K562 (cell line): ENCODE measurements around the gene PSMA6. TPM values are rescaled to one million over a fixed set of nuclear protein-coding genes. Genes with fewer than 3 reads are reported as not detected.
A peak's percentile ranks its signal among the peaks of the same experiment; 100 is the strongest.

Experiments used
- ARID4B ChIP-seq: sonication (generic); formaldehyde crosslinking; IDR thresholded peaks from 2 replicates; pipeline ENCODE4 v1.8.0; 2022; ENCODE audit warnings: mild to moderate bottlenecking, missing genetic modification reagents
- CBFA2T2 ChIP-seq: fragments of 450-650 bp; conservative IDR thresholded peaks from 2 replicates; pipeline ENCODE4 v1.6.1; 2017; ENCODE audit warnings: mild to moderate bottlenecking
- CREB5 ChIP-seq: fragments of 250-450 bp; sonication (Bioruptor Pico); IDR thresholded peaks from 2 replicates; pipeline ENCODE4 v1.5.0; 2020; ENCODE audit warnings: mild to moderate bottlenecking
- E2F6 ChIP-seq, 2 experiments: IDR thresholded peaks; 2 replicates each; pipeline ENCODE4 v1.6.1; 2011; ENCODE audit warnings: borderline replicate concordance in 1 of 2, control low read depth in 1 of 2, low read depth in 1 of 2, low read length in 1 of 2, mild to moderate bottlenecking in 1 of 2, mixed read lengths in 1 of 2, moderate library complexity in 1 of 2; ENCODE audit not compliant: insufficient read depth in 1 of 2, insufficient read length in 1 of 2, poor library complexity in 1 of 2, severe bottlenecking in 1 of 2; ENCODE audit errors: extremely low read depth in 1 of 2
- MCM5 ChIP-seq: fragments of 450-650 bp; IDR thresholded peaks from 2 replicates; pipeline ENCODE4 v1.6.1; 2016; ENCODE audit warnings: low read depth
- ZNF121 ChIP-seq: sonication (generic); formaldehyde crosslinking; conservative IDR thresholded peaks from 2 replicates; pipeline ENCODE4 v1.8.0; 2022; ENCODE audit warnings: missing genetic modification reagents
- ZNF780A ChIP-seq: fragments of 250-450 bp; sonication (Bioruptor Pico); IDR thresholded peaks from 2 replicates; pipeline ENCODE4 v1.5.0; 2021; ENCODE audit warnings: mild to moderate bottlenecking
- polyA plus RNA-seq, 8 experiments: library from polyadenylated mRNA; depleted of rRNA in 4 of 8; stranded (reverse) in 5 of 8; unstranded in 3 of 8; fragments of >200 nt; fragmentation: Nextera tagmentation in 2 of 8; fragmentation: Illumina TruSeq in 1 of 8; extraction: Ambion mirVana in 2 of 8; extraction: Trizol in 1 of 8; gene quantifications; 2 replicates each; pipeline versions ENCODE4 v1.2.1 to v1.2.3, GENCODE V29; 2011 to 2014; ENCODE audit warnings: inconsistent platforms in 1 of 8, missing spikeins in 1 of 8
- total RNA-seq, 7 experiments: library from RNA; depleted of rRNA in 6 of 7; stranded (reverse); fragments of >200 nt in 6 of 7; fragmentation: Illumina TruSeq in 2 of 7; extraction: Trizol in 2 of 7; gene quantifications; 2 replicates each; pipeline versions ENCODE4 v1.2.1 to v1.2.3, GENCODE V29; 2011 to 2021; ENCODE audit warnings: low replicate concordance in 1 of 7

The PSMA6 gene
- total and polyA plus RNA-seq, 9 of the 15 experiments (the other 6 are each of a cell fraction or from before 2014, with no cell fraction given): 210 to 952 (median 288) TPM

- TF ChIP-seq E2F6 (IDR thresholded peaks at IDR 0.05; ENCODE audit: borderline replicate concordance in 1 of 2, extremely low read depth in 1 of 2, insufficient read depth in 1 of 2, insufficient read length in 1 of 2, low read depth in 1 of 2, low read length in 1 of 2, poor library complexity in 1 of 2, severe bottlenecking in 1 of 2): no peak
- TF ChIP-seq MCM5: no peak
- 0 out of 2 replicates have a peak, but pooled peaks have one; percentile 25 for TF ChIP-seq ARID4B (CRISPR knock-in tag)
- TF ChIP-seq ZNF780A (CRISPR knock-in tag): no peak
- TF ChIP-seq CBFA2T2: no peak
- TF ChIP-seq ZNF121 (CRISPR knock-in tag): no peak
- TF ChIP-seq CREB5 (CRISPR knock-in tag): no peak
These were observed 784 bp downstream of the PSMA6 start (continued) for GRCh38 chr14:35292770-35293561.
